Activated naive CD8-positive, alpha-beta T cell treated with anti-CD3 and anti-CD28 coated beads, Interleukin-2, amount 50 U/mL, for 24 hours (primary cell): ENCODE results near the gene RABGAP1L.

Experiments used
- ATAC-seq: fragments of 150-1000 bp; cut with Tn5 transposase; one replicate; pipeline ENCODE4 v1.10.0; 2021
- DNase-seq: peaks from one replicate; pipeline ENCODE4 v3.0.0; 2021
- H3K27ac Mint-ChIP-seq: one replicate; pipeline ENCODE4 v1.8.0; 2021; ENCODE audit warnings: mild to moderate bottlenecking, mixed read lengths
- H3K27me3 Mint-ChIP-seq: one replicate; pipeline ENCODE4 v1.8.0; 2021; ENCODE audit warnings: mixed read lengths
- H3K36me3 Mint-ChIP-seq: one replicate; pipeline ENCODE4 v1.8.0; 2021; ENCODE audit warnings: low read depth, mixed read lengths
- H3K4me1 Mint-ChIP-seq: one replicate; pipeline ENCODE4 v1.8.0; 2021; ENCODE audit warnings: mixed read lengths
- H3K4me3 Mint-ChIP-seq: one replicate; pipeline ENCODE4 v1.8.0; 2021; ENCODE audit warnings: mild to moderate bottlenecking, moderate library complexity, mixed read lengths
- H3K9me3 Mint-ChIP-seq: one replicate; pipeline ENCODE4 v1.8.0; 2021; ENCODE audit warnings: mixed read lengths

RABGAP1L gene

GRCh38 chr1:174967845-174968705 lies 808.8 kb downstream of the RABGAP1L start:
- ATAC-seq, result no peak
- no peaks in the 10 kb centered on the region for H3K9me3 Mint-ChIP-seq
- H3K4me3 Mint-ChIP-seq, result peak overlapping the region; percentile 9
- H3K4me1 Mint-ChIP-seq, result peaks cover 80% of the 10 kb centered on the region
- H3K27ac Mint-ChIP-seq, result peak overlapping the region; percentile 67
- H3K36me3 Mint-ChIP-seq, result peaks cover 2% of the 10 kb centered on the region
- H3K27me3 Mint-ChIP-seq, result no peaks in the 10 kb centered on the region
- no peak for DNase-seq

GRCh38 chr1:174968750-174969244 lies 809.5 kb downstream of the RABGAP1L start:
- peaks cover 77% of the 10 kb centered on the region for H3K4me1 Mint-ChIP-seq
- no peaks in the 10 kb centered on the region for H3K9me3 Mint-ChIP-seq
- DNase-seq (no peak), ATAC-seq (peak; percentile 64)
- peak overlapping the region; percentile 67 for H3K27ac Mint-ChIP-seq
- H3K27me3 Mint-ChIP-seq, result no peaks in the 10 kb centered on the region
- H3K36me3 Mint-ChIP-seq, result peaks cover 4% of the 10 kb centered on the region
- H3K4me3 Mint-ChIP-seq, result peak overlapping the region; percentile 9

- no peak for DNase-seq
- Mint-ChIP-seq H3K4me1 (peaks cover 65% of the 10 kb centered on the region), H3K36me3 (peaks cover 7% of the 10 kb centered on the region), H3K4me3 (no peak overlapping the region), H3K9me3 (no peaks in the 10 kb centered on the region), H3K27ac (peak overlapping the region; percentile 50), H3K27me3 (no peaks in the 10 kb centered on the region)
- ATAC-seq, result peak; percentile 74
Observed at GRCh38 chr1:174969977-174970376, 810.7 kb downstream of the RABGAP1L start.

DNA sequence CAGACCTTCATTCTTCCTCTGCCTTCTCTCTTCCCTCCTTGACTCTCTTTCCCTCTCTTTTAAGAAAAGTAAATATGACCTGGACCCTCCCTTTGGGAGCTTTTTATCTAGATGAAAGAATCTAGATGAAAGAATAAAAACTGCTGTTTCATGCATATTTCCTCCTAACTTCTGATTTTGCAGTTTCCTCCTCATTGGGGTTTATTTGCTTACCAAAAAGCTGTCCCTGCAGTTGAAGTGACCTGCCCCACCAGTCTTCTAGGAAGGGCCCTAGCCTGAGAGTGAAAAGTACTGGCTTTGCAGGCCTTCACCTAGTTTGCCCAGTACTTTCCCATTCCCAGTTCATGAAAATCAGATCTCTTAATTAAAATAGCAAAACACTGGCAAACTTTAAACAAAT lies 812.1 kb downstream of the RABGAP1L start:
- DNase-seq (no peak), ATAC-seq (no peak)
- no peak overlapping the region for H3K4me3 Mint-ChIP-seq
- peaks cover 55% of the 10 kb centered on the region for H3K4me1 Mint-ChIP-seq
- no peaks in the 10 kb centered on the region for H3K27me3 Mint-ChIP-seq
- H3K36me3 Mint-ChIP-seq, result peaks cover 11% of the 10 kb centered on the region
- H3K27ac Mint-ChIP-seq, result peak overlapping the region; percentile 39
- no peaks in the 10 kb centered on the region for H3K9me3 Mint-ChIP-seq

DNA sequence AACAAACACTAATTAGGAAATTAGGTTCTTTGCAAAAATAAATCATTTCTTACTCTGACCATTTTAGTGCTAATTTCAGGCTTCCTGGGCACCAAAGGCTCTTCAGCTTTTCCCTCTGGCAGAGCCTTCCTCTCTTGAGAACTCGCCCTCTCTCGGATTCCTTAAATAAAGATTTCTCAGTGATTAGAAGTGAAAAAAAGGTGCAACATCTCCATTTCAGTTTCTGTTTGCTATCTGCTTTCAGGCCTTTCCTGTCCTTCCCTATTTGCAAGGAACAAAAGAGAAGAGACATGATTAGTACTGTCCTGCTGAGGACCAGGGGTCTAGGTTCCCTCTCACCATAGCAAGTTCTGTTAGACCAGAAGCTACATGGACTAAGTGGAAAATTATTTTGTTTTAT lies 812.6 kb downstream of the RABGAP1L start:
- no peak overlapping the region for H3K27ac Mint-ChIP-seq
- no peak for ATAC-seq
- peaks cover 15% of the 10 kb centered on the region for H3K36me3 Mint-ChIP-seq
- no peak overlapping the region for H3K4me3 Mint-ChIP-seq
- peaks cover 57% of the 10 kb centered on the region for H3K4me1 Mint-ChIP-seq
- H3K27me3 Mint-ChIP-seq, result no peaks in the 10 kb centered on the region
- no peak for DNase-seq
- H3K9me3 Mint-ChIP-seq, result no peaks in the 10 kb centered on the region

- no peak overlapping the region for H3K4me3 Mint-ChIP-seq
- no peaks in the 10 kb centered on the region for H3K27me3 Mint-ChIP-seq
- ATAC-seq (no peak), DNase-seq (no peak)
- no peaks in the 10 kb centered on the region for H3K9me3 Mint-ChIP-seq
- peaks cover 39% of the 10 kb centered on the region for H3K4me1 Mint-ChIP-seq
- no peak overlapping the region for H3K27ac Mint-ChIP-seq
- H3K36me3 Mint-ChIP-seq, result peaks cover 17% of the 10 kb centered on the region
Observed at GRCh38 chr1:174974711-174975119, 815.4 kb downstream of the RABGAP1L start.

DNA sequence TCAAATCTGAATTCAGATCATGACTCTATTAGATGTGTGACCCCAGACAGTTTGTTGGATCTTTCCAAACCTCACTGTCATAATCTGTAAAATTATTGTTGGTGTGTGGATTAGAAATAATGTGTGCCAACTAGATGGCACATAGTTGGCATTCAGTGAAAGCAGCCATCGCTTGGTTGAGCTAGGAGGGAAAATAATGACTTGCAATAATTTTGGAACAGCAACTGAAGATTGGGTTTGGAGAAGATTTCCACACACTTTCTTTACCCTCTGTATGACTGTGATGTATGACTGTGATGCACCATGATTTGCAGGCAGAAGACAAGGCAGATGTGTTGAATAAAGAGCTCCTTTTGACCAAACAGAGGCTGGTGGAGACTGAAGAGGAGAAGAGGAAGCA lies 816.4 kb downstream of the RABGAP1L start:
- no peak for DNase-seq
- H3K4me1 Mint-ChIP-seq, result peaks cover 32% of the 10 kb centered on the region
- no peak overlapping the region for H3K4me3 Mint-ChIP-seq
- no peaks in the 10 kb centered on the region for H3K9me3 Mint-ChIP-seq
- H3K27me3 Mint-ChIP-seq, result no peaks in the 10 kb centered on the region
- H3K36me3 Mint-ChIP-seq, result peaks cover 20% of the 10 kb centered on the region
- ATAC-seq, result no peak
- no peak overlapping the region for H3K27ac Mint-ChIP-seq

- no peak overlapping the region for H3K4me3 Mint-ChIP-seq
- peak; percentile 52 for ATAC-seq
- peaks cover 20% of the 10 kb centered on the region for H3K36me3 Mint-ChIP-seq
- peaks cover 29% of the 10 kb centered on the region for H3K4me1 Mint-ChIP-seq
- H3K27ac Mint-ChIP-seq, result no peak overlapping the region
- DNase-seq, result no peak
- no peaks in the 10 kb centered on the region for H3K9me3 Mint-ChIP-seq
- H3K27me3 Mint-ChIP-seq, result no peaks in the 10 kb centered on the region
Observed at GRCh38 chr1:174976436-174977108, 817.3 kb downstream of the RABGAP1L start.

DNA sequence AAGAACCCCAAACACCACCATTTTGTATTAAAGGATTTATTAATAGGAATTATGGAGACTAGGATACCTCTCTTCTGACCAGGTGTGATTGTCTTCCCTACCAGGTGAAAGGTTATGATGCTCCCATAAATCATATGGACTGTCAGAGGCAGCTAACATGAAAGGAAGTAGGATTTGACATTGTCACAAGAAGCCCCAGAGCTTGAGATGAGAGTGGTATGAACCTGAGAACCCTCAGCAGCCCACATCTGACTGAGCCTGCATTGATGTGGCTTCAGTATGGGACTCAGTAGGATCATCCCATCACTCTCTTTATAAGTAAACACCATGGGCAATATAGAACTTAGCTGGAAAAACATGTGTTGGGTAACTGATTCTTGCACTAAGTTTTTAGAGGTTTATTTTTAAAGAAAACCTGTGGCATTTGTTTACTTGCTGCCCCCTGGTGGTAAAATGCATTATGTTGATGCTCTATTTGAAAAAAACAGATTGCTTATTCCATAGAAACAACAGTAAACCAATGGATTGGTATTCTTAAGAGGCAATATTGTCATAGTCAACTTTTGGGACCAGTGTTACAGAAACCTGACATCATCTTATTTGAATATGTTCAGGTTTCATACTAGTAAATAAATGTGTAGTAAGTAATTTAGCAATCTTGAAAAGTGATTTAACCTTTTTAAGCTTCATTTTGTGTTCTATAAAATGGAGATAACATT lies 823.8 kb downstream of the RABGAP1L start:
- no peak for DNase-seq
- H3K36me3 Mint-ChIP-seq, result peaks cover 17% of the 10 kb centered on the region
- no peaks in the 10 kb centered on the region for H3K27me3 Mint-ChIP-seq

DNA sequence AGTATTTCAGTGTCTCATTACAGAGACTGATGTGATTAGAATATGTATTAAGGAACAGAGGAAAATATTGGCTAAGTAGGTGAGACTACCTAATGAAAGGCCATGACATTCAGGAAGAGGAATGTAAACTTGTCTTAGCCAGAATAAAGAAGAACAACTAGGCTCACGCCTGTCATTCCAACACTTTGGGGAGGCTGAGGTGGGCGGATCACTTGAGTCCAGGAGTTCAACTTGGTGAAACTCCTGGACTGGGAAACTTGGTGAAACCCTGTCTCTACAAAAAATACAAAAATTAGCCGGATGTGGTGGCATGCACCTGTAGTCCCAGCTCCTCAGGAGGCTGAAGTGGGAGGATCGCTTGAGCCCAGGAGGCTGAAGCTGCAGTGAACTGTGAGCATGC lies 825.6 kb downstream of the RABGAP1L start:
- Mint-ChIP-seq H3K27me3 (no peaks in the 10 kb centered on the region), H3K9me3 (no peaks in the 10 kb centered on the region), H3K4me1 (peaks cover 18% of the 10 kb centered on the region), H3K4me3 (no peak overlapping the region), H3K36me3 (peaks cover 17% of the 10 kb centered on the region), H3K27ac (no peak overlapping the region)
- ATAC-seq, result no peak
- no peak for DNase-seq

More for the DNA sequence above, 823.8 kb downstream of the RABGAP1L start:
- H3K4me3 Mint-ChIP-seq, result no peak overlapping the region
- no peak overlapping the region for H3K27ac Mint-ChIP-seq
- H3K4me1 Mint-ChIP-seq, result peaks cover 3% of the 10 kb centered on the region
- no peak for ATAC-seq
- H3K9me3 Mint-ChIP-seq, result no peaks in the 10 kb centered on the region

DNA sequence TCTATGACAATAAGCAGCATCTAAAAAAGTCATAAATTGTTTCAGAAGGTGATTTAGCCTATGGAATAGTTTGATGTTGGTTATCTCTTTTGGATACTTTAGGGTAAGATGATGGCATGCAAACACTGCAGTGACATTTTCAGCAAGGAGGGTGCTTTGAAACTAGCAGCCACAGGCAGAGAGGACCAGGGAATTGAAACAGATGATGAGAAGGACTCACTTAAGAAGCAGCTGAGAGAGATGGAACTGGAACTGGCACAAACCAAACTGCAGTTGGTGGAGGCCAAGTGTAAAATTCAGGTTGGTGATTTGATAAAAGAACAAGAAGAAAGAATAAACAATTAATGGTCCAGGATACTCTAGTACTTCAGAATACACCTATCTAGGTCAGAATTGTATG lies 829.2 kb downstream of the RABGAP1L start:
- Mint-ChIP-seq H3K27me3 (no peaks in the 10 kb centered on the region), H3K4me3 (no peak overlapping the region), H3K4me1 (peaks cover 25% of the 10 kb centered on the region), H3K27ac (peak overlapping the region; percentile 33), H3K9me3 (no peaks in the 10 kb centered on the region), H3K36me3 (peaks cover 5% of the 10 kb centered on the region)
- ATAC-seq (no peak), DNase-seq (no peak)

DNA sequence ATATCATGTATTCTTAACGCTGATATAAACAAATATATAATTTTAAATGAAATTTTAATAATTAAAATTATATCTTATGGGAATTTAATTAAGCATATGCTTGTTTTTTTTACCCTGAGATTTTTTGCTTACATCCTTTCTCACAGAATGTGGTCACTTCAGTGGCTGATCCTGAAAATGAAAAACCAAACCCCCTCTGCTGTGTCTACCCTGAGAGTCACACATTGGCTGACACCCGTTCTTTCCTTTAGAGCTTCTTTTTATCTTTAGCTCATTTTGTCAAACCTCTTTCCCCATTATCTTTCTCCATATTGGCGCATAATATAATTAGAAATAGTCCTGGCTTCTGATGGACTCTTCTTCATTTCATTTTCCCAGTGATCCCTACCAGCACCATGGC lies 829.7 kb downstream of the RABGAP1L start:
- H3K4me3 Mint-ChIP-seq, result peak overlapping the region; percentile 81
- peaks cover 25% of the 10 kb centered on the region for H3K4me1 Mint-ChIP-seq
- ATAC-seq (no peak), DNase-seq (no peak)
- no peaks in the 10 kb centered on the region for H3K27me3 Mint-ChIP-seq
- H3K27ac Mint-ChIP-seq, result no peak overlapping the region
- no peaks in the 10 kb centered on the region for H3K9me3 Mint-ChIP-seq
- H3K36me3 Mint-ChIP-seq, result peaks cover 4% of the 10 kb centered on the region

GRCh38 chr1:174989536-174990220 lies 830.4 kb downstream of the RABGAP1L start:
- Mint-ChIP-seq H3K36me3 (peaks cover 5% of the 10 kb centered on the region), H3K4me3 (peak overlapping the region; percentile 81), H3K27ac (peak overlapping the region; percentile 57), H3K4me1 (peaks cover 25% of the 10 kb centered on the region), H3K27me3 (no peaks in the 10 kb centered on the region), H3K9me3 (no peaks in the 10 kb centered on the region)
- no peak for ATAC-seq
- DNase-seq, result no peak

- Mint-ChIP-seq H3K36me3 (peaks cover 5% of the 10 kb centered on the region), H3K9me3 (no peaks in the 10 kb centered on the region), H3K27ac (peak overlapping the region; percentile 89), H3K4me3 (peak overlapping the region; percentile 81), H3K27me3 (no peaks in the 10 kb centered on the region), H3K4me1 (peaks cover 25% of the 10 kb centered on the region)
- no peak for DNase-seq
- no peak for ATAC-seq
Observed at GRCh38 chr1:174990382-174990999, 831.2 kb downstream of the RABGAP1L start.
